ENCODE results near the gene LINC01488. TPM values are rescaled to one million over a fixed set of nuclear protein-coding genes. Genes with fewer than 3 reads are reported as not detected.

LINC01488 gene
- total RNA-seq, 2 experiments from 2014 or later = not detected

- Mint-ChIP-seq H3K9me3 (no peaks in the 10 kb centered on the region), H3K27me3 (peaks cover 2% of the 10 kb centered on the region), H3K4me1 (peaks cover 9% of the 10 kb centered on the region), H3K4me3 (no peak overlapping the region), H3K27ac (no peak overlapping the region), H3K36me3 (ENCODE audit: low read depth) (no peaks in the 10 kb centered on the region)
- POLR2A ChIA-PET = interaction anchor here (0.6 kb wide), 1 partner anchor 1450 kb away, joined by 4 read pairs; no protein-coding TSS in a partner anchor
- CTCF ChIA-PET = interaction anchor here (1.2 kb wide), 1 partner anchor 148 kb away, joined by 4 read pairs; no protein-coding TSS in a partner anchor
- DNase-seq = no peak
Observed at GRCh38 chr11:69440876-69441275, 40.6 kb upstream of the LINC01488 start.

GRCh38 chr11:69442012-69442806 lies 39.3 kb upstream of the LINC01488 start:
- H3K36me3 Mint-ChIP-seq (ENCODE audit: low read depth) = no peaks in the 10 kb centered on the region
- no peak for DNase-seq
- no peak overlapping the region for H3K4me3 Mint-ChIP-seq
- no peak overlapping the region for H3K27ac Mint-ChIP-seq
- H3K27me3 Mint-ChIP-seq = peaks cover 2% of the 10 kb centered on the region
- H3K9me3 Mint-ChIP-seq = no peaks in the 10 kb centered on the region
- peaks cover 9% of the 10 kb centered on the region for H3K4me1 Mint-ChIP-seq
- ChIA-PET CTCF (interaction anchor here (0.6 kb wide), 1 partner anchor 93 kb away, joined by 3 read pairs; no protein-coding TSS in a partner anchor), POLR2A (no interaction called here)

GRCh38 chr11:69442807-69443137 lies 38.7 kb upstream of the LINC01488 start:
- POLR2A ChIA-PET = no interaction called here
- Mint-ChIP-seq H3K4me1 (peaks cover 9% of the 10 kb centered on the region), H3K27me3 (peaks cover 2% of the 10 kb centered on the region), H3K27ac (no peak overlapping the region), H3K9me3 (no peaks in the 10 kb centered on the region), H3K36me3 (ENCODE audit: low read depth) (no peaks in the 10 kb centered on the region), H3K4me3 (no peak overlapping the region)
- CTCF ChIA-PET = interaction anchor here (0.6 kb wide), 1 partner anchor 92 kb away, joined by 3 read pairs; no protein-coding TSS in a partner anchor
- no peak for DNase-seq

- CTCF ChIA-PET = interaction anchor here (0.6 kb wide), 1 partner anchor 92 kb away, joined by 3 read pairs; no protein-coding TSS in a partner anchor
- Mint-ChIP-seq H3K36me3 (ENCODE audit: low read depth) (no peaks in the 10 kb centered on the region), H3K4me1 (peaks cover 9% of the 10 kb centered on the region), H3K9me3 (no peaks in the 10 kb centered on the region), H3K27ac (no peak overlapping the region), H3K4me3 (no peak overlapping the region), H3K27me3 (peaks cover 2% of the 10 kb centered on the region)
- POLR2A ChIA-PET = no interaction called here
- DNase-seq = peak; percentile 72
Observed at GRCh38 chr11:69443138-69443967, 38.1 kb upstream of the LINC01488 start.

- ChIA-PET CTCF (no interaction called here), POLR2A (no interaction called here)
- H3K4me1 Mint-ChIP-seq = peaks cover 9% of the 10 kb centered on the region
- H3K4me3 Mint-ChIP-seq = no peak overlapping the region
- no peak overlapping the region for H3K27ac Mint-ChIP-seq
- peaks cover 4% of the 10 kb centered on the region for H3K27me3 Mint-ChIP-seq
- no peak for DNase-seq
- no peaks in the 10 kb centered on the region for H3K9me3 Mint-ChIP-seq
- H3K36me3 Mint-ChIP-seq (ENCODE audit: low read depth) = no peaks in the 10 kb centered on the region
Observed at GRCh38 chr11:69443968-69444364, 37.5 kb upstream of the LINC01488 start.

- Mint-ChIP-seq H3K4me3 (no peak overlapping the region), H3K4me1 (peaks cover 9% of the 10 kb centered on the region), H3K36me3 (ENCODE audit: low read depth) (no peaks in the 10 kb centered on the region), H3K9me3 (no peaks in the 10 kb centered on the region), H3K27me3 (peaks cover 4% of the 10 kb centered on the region), H3K27ac (no peak overlapping the region)
- no peak for DNase-seq
- POLR2A ChIA-PET = no interaction called here
- CTCF ChIA-PET = no interaction called here
Observed at GRCh38 chr11:69444381-69445130, 36.9 kb upstream of the LINC01488 start.

GRCh38 chr11:69445131-69445470 lies 36.4 kb upstream of the LINC01488 start:
- DNase-seq = no peak
- peaks cover 9% of the 10 kb centered on the region for H3K4me1 Mint-ChIP-seq
- ChIA-PET POLR2A (no interaction called here), CTCF (no interaction called here)
- peaks cover 4% of the 10 kb centered on the region for H3K27me3 Mint-ChIP-seq
- H3K9me3 Mint-ChIP-seq = no peaks in the 10 kb centered on the region
- no peaks in the 10 kb centered on the region for H3K36me3 Mint-ChIP-seq (ENCODE audit: low read depth)
- no peak overlapping the region for H3K4me3 Mint-ChIP-seq
- H3K27ac Mint-ChIP-seq = no peak overlapping the region

GRCh38 chr11:69446108-69446507 lies 35.4 kb upstream of the LINC01488 start:
- no peaks in the 10 kb centered on the region for H3K36me3 Mint-ChIP-seq (ENCODE audit: low read depth)
- CTCF ChIA-PET = no interaction called here
- H3K9me3 Mint-ChIP-seq = no peaks in the 10 kb centered on the region
- H3K4me1 Mint-ChIP-seq = peaks cover 9% of the 10 kb centered on the region
- POLR2A ChIA-PET = no interaction called here
- H3K27me3 Mint-ChIP-seq = peaks cover 5% of the 10 kb centered on the region
- no peak overlapping the region for H3K4me3 Mint-ChIP-seq
- no peak overlapping the region for H3K27ac Mint-ChIP-seq
- DNase-seq = no peak

- Mint-ChIP-seq H3K9me3 (no peaks in the 10 kb centered on the region), H3K27me3 (peaks cover 7% of the 10 kb centered on the region), H3K27ac (no peak overlapping the region), H3K36me3 (ENCODE audit: low read depth) (no peaks in the 10 kb centered on the region), H3K4me1 (peaks cover 7% of the 10 kb centered on the region), H3K4me3 (no peak overlapping the region)
- ChIA-PET POLR2A (no interaction called here), CTCF (no interaction called here)
- no peak for DNase-seq
Observed at GRCh38 chr11:69447786-69448185, 33.7 kb upstream of the LINC01488 start.

- DNase-seq = no peak
- H3K4me3 Mint-ChIP-seq = no peak overlapping the region
- peaks cover 3% of the 10 kb centered on the region for H3K4me1 Mint-ChIP-seq
- no peaks in the 10 kb centered on the region for H3K9me3 Mint-ChIP-seq
- ChIA-PET CTCF (no interaction called here), POLR2A (no interaction called here)
- peaks cover 7% of the 10 kb centered on the region for H3K27me3 Mint-ChIP-seq
- no peaks in the 10 kb centered on the region for H3K36me3 Mint-ChIP-seq (ENCODE audit: low read depth)
- H3K27ac Mint-ChIP-seq = no peak overlapping the region
Observed at GRCh38 chr11:69448471-69449284, 32.8 kb upstream of the LINC01488 start.

GRCh38 chr11:69449320-69450063 lies 32.0 kb upstream of the LINC01488 start:
- no peak for DNase-seq
- H3K9me3 Mint-ChIP-seq = no peaks in the 10 kb centered on the region
- ChIA-PET POLR2A (no interaction called here), CTCF (no interaction called here)
- no peak overlapping the region for H3K27ac Mint-ChIP-seq
- no peaks in the 10 kb centered on the region for H3K36me3 Mint-ChIP-seq (ENCODE audit: low read depth)
- no peak overlapping the region for H3K4me3 Mint-ChIP-seq
- H3K27me3 Mint-ChIP-seq = peaks cover 7% of the 10 kb centered on the region
- H3K4me1 Mint-ChIP-seq = no peaks in the 10 kb centered on the region

Data from activated CD4-positive, alpha-beta memory T cell treated with anti-CD3 and anti-CD28 coated beads, Interleukin-2, amount 10 ng/mL, durations not matched to agents 7 days and 5 days (primary cell).